Activated gamma-delta T cell (primary cell): ENCODE data around the gene SMARCA2.

ENCODE experiments used
- DNase-seq: peaks from one replicate; lab custom pipeline; 2025; lab: John Stamatoyannopoulos, UW

The SMARCA2 gene

GRCh38 chr9:2170722-2171121, 155.6 kb downstream of the SMARCA2 start:
- DNase-seq = no peak

DNA sequence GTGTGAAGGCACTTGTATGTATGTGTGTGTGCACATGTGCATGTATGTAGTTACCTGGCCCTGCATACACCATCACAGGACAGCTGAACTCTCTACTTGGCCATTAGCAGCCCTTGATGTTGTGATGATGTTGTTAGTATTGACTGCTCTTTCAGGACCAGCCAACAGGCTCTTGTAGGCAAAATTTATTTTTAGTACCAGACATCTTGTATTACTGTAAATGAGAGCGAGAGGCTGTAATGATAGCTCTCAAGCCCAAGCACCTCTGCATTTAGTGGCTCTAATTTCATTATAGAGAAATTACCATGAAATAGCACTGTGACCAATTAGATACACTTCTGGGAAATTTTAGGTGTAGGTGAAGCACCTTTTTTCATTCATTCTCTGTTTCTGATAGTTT, 158.0 kb downstream of the SMARCA2 start:
- DNase-seq = no peak

- DNase-seq = no peak
Observed at GRCh38 chr9:2173861-2174260, 158.7 kb downstream of the SMARCA2 start.

GRCh38 chr9:2174306-2174705, 159.2 kb downstream of the SMARCA2 start:
- no peak for DNase-seq

GRCh38 chr9:2174911-2175310, 159.8 kb downstream of the SMARCA2 start:
- DNase-seq = no peak

DNA sequence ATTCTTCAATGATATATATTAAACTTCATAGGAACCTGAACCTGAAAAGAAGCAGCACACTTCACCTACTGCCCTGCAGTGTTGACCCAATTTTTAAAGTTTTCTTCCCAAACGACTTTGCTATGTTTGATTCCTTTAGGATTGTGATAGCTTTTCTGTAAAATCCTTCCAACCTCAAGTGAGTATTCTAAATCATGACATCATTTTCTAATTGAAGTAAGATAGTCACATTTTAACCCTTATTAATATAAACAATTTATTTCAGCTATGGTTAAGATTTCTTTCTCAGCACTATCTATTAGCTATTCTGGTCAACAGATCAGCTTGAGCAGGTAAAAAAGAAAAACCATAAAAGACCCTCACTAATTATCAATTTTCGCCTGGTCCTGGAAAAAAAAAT, 162.0 kb downstream of the SMARCA2 start:
- no peak for DNase-seq

GRCh38 chr9:2178034-2178734, 163.0 kb downstream of the SMARCA2 start:
- DNase-seq = no peak

- no peak for DNase-seq
Observed at GRCh38 chr9:2179567-2179966, 164.4 kb downstream of the SMARCA2 start.

- no peak for DNase-seq
Observed at GRCh38 chr9:2180154-2180553, 165.0 kb downstream of the SMARCA2 start.

DNA sequence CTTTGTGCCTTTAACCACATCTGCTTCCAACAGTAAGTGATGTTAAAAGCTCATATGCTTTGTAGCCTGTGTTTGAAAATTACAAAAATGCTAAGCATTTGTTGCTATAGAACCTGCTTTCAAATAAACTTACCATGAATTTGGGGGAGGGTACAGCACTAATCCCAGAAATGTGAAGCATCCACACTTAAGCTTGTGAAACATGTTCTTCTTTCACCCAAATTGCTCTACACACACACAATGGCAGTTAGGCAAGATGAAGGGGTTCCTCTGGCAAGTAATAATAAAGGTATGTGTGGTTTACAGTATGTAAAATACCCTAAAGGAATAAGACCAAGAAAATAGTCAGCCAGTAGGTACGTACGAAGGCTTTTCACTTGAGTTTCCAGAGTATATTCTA, 165.6 kb downstream of the SMARCA2 start:
- no peak for DNase-seq

DNA sequence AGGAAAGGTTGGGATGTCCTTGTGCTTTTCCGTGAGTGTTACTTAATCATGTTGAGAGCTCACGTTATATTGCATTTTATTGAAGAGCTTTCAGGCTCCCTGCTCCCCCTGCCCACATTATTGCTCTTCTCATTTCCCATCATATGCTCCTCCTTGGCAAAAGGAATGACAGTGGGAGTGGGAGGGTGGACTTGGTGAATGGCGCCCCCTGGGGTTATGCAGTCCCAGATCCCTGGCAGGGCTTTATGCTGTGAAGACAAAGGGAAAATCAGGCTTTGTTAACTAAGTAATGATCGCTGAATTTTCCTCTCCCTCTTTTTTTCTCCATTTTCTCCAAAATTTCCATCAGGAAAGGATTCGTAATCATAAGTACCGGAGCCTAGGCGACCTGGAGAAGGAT, 166.6 kb downstream of the SMARCA2 start:
- no peak for DNase-seq

DNA sequence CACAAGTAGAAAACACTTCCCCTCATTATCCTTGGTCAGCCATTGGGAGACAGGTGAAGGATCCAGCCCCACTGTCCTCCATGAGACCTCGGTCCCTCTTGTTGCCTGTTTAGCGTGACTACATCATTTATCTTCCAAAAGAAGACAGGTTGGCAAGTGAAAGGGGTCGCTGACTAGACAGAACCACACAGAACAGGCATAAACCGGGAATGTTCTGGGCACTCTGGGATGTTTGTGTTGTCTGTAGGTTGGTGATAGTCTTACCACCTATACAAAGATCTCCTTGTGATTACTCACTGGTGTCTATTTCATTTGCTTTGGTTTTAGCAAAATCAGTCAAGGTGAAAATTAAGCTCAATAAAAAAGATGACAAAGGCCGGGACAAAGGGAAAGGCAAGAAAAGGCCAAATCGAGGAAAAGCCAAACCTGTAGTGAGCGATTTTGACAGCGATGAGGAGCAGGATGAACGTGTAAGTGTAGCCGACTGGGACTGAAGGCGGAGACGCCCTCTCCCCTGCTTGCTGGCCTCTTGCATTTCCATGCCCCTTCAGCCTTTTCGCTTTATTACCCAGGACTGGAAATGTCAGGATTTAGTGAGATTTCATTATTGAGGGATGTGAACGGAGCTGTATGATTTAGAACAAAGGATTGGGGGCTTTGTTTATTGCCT, 175.9 kb downstream of the SMARCA2 start:
- no peak for DNase-seq

DNA sequence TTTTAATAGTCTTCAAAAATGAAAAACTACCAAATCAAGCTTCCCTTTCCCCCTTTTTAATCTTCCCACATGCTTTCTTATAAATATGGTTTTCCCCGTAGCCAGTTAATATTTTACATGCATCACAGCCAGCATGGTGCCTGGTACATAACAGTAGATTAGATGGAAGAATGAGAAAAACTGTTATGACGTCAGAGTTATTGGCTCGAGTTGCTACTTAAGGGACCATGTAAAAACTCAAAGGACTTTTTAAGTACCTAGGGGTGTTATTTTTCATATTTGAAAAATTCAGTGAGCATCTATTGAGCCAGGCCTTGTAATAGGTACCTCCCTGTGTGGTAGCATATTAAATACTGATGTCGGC, 176.4 kb downstream of the SMARCA2 start:
- no peak for DNase-seq

- no peak for DNase-seq
Observed at GRCh38 chr9:2192356-2192979, 177.3 kb downstream of the SMARCA2 start.

GRCh38 chr9:2193552-2193951, 178.4 kb downstream of the SMARCA2 start:
- no peak for DNase-seq

- no peak for DNase-seq
Observed at GRCh38 chr9:2195211-2195610, 180.1 kb downstream of the SMARCA2 start.

DNA sequence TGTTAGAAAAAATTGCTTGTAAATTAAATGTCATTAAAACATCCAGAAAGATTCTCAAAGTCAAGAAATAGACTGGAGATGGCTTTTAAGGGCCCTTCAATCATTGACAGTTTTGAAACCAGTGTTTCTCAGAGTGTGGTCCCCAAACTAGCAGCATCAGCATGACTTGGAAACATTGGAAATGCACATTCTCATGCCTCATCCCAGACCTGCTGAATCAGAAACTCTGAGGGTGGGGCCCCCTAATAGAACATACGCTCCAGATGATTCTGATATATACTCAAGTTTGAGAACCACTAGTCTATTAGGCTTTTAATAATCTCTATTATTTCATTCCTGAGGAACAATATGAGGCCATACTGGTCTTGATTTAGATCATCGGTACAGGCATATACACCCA, 181.6 kb downstream of the SMARCA2 start:
- DNase-seq = no peak

DNA sequence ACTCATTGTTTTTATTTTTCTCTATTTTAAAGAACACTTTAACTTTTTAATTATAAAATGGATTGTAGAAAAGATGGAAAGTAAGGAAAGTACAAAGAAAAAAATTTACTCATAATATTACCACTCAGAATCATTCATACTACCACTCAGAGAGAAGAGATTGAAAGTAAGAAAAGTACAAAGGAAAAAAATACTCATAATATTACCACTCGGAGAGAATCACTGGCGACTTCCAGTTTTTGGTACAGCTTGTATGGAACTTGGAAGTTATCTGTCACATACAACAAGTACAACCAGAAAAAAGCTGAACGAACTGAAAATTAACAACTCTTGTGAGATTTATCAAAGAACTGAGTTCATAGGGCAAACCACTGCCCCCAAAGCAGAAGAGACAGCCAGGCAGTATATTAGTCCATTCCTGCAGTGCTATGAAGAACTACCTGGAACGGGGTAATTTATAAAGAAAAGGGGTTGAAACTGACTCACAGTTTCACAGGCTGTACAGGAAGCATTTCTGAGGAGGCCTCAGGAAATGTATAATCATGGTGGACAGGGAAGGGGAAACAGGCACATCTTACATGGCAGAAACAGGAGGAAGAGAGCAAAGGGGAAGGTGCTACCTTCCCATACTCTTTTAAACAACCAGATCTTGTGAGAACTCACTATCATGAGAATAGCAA, 183.9 kb downstream of the SMARCA2 start:
- DNase-seq = no peak

GRCh38 chr9:2199999-2200796, 185.1 kb downstream of the SMARCA2 start:
- DNase-seq = no peak

DNA sequence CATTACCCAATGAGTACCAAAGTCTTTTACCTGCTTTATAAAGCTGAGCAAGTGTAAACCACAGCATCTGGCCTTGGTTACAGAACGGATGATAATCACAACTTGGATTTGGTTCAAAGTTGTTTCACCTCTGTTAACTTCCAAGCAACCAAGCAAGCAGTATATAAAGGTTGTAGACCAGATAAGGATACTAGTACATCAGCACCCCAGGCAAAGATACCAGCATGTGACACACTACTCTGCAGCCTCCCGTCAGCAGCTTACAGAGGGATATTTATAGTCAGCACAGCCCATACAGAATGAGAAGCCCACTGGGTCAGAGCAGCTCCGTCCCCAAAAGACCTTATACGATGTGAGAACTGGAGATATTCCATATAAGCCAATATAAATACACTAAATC, 193.3 kb downstream of the SMARCA2 start:
- DNase-seq = no peak

GRCh38 chr9:2208991-2209390, 193.8 kb downstream of the SMARCA2 start:
- DNase-seq = no peak

- DNase-seq = no peak
Observed at GRCh38 chr9:2209400-2209799, 194.3 kb downstream of the SMARCA2 start.
